ENCODE data around the gene KRTAP10-9.
A peak's percentile ranks its signal among the peaks of the same experiment; 100 is the strongest.
"Not testable (repeated sequence)": the region's sequence is repeated elsewhere in the genome, so short reads cannot be mapped to it uniquely, and the experiment has no call there.

KRTAP10-9 gene

DNA sequence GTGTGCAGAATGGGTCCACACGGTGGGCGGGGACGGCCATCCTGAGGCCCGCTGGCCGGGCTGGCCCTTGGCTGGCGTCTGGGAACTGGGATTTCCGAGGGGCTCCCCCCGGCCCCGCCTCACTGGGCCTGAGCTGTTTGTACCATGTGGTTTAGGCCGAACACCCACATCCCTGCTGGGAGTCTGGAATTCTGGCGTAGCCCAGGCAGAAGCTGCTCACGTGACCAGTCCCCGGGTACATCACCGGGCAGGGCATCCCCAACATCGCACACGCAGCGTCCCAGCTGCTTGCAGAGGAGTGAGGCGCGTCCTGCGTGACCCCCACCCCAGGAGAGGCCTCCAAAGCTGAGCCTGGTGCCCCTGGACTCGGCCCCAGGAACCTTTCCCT is 24.4 kb upstream of the KRTAP10-9 start:
- no peak overlapping the region for H3K4me3 Mint-ChIP-seq
- no peaks in the 10 kb centered on the region for H3K27me3 Mint-ChIP-seq
- H3K27ac Mint-ChIP-seq = no peak overlapping the region
- H3K9me3 Mint-ChIP-seq (ENCODE audit: low read depth) = peaks cover 7% of the 10 kb centered on the region
- H3K4me1 Mint-ChIP-seq (ENCODE audit: low read depth) = no peaks in the 10 kb centered on the region
- H3K36me3 Mint-ChIP-seq = peaks cover 2% of the 10 kb centered on the region

GRCh38 chr21:44603109-44603875 is 23.6 kb upstream of the KRTAP10-9 start:
- Mint-ChIP-seq H3K27me3 (no peaks in the 10 kb centered on the region), H3K27ac (no peak overlapping the region), H3K9me3 (ENCODE audit: low read depth) (peaks cover 7% of the 10 kb centered on the region), H3K4me1 (ENCODE audit: low read depth) (no peaks in the 10 kb centered on the region), H3K36me3 (peaks cover 2% of the 10 kb centered on the region), H3K4me3 (no peak overlapping the region)

- no peaks in the 10 kb centered on the region for H3K4me1 Mint-ChIP-seq (ENCODE audit: low read depth)
- H3K9me3 Mint-ChIP-seq (ENCODE audit: low read depth) = peaks cover 3% of the 10 kb centered on the region
These were observed 23.0 kb upstream of the KRTAP10-9 start for GRCh38 chr21:44603911-44604310.

GRCh38 chr21:44606495-44606894 is 20.4 kb upstream of the KRTAP10-9 start:
- H3K4me1 Mint-ChIP-seq (ENCODE audit: low read depth) = no peaks in the 10 kb centered on the region
- no peaks in the 10 kb centered on the region for H3K27me3 Mint-ChIP-seq
- H3K4me3 Mint-ChIP-seq = no peak overlapping the region
- H3K36me3 Mint-ChIP-seq = peaks cover 13% of the 10 kb centered on the region
- H3K9me3 Mint-ChIP-seq (ENCODE audit: low read depth) = peaks cover 13% of the 10 kb centered on the region
- no peak overlapping the region for H3K27ac Mint-ChIP-seq

More at GRCh38 chr21:44603911-44604310, 23.0 kb upstream of the KRTAP10-9 start:
- peaks cover 3% of the 10 kb centered on the region for H3K36me3 Mint-ChIP-seq
- no peak overlapping the region for H3K27ac Mint-ChIP-seq
- no peak overlapping the region for H3K4me3 Mint-ChIP-seq
- H3K27me3 Mint-ChIP-seq = no peaks in the 10 kb centered on the region

- Mint-ChIP-seq H3K36me3 (peaks cover 14% of the 10 kb centered on the region), H3K4me1 (ENCODE audit: low read depth) (peaks cover 3% of the 10 kb centered on the region), H3K27me3 (no peaks in the 10 kb centered on the region), H3K27ac (no peak overlapping the region), H3K9me3 (ENCODE audit: low read depth) (peaks cover 13% of the 10 kb centered on the region), H3K4me3 (no peak overlapping the region)
These were observed 17.7 kb upstream of the KRTAP10-9 start for GRCh38 chr21:44609193-44609592.

DNA sequence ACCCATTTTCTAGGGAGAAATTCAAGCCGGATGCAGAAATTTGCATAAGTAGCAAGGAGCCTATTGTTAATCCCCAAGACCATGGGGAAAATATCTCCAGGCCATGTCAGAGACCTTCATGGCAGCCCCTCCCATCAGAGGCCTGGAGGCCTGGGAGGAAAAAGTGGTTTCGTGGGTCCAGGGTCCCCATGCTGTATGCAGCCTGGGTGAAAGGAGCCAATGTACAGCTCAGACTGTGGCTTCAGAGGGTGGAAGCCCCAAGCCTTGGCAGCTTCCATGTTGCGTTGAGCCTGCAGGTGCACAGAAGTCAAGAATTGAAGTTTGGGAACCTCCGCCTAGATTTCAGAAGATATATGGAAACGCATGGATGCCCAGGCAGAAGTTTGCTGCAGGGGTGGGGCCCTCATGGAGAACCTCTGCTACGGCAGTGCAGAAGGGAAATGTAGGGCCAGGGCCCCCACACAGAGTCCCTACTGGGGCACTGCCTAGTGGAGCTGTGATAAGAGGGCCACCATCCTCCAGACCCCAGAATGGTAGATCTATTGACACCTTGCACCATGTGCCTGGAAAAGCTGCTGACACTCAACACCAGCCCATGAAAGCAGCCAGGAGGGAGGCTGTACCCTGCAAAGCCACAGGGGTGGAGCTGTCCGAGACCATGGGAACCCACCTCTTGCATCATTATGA is 16.6 kb upstream of the KRTAP10-9 start:
- not testable (repeated sequence) for H3K27me3 Mint-ChIP-seq; H3K27ac Mint-ChIP-seq; H3K4me3 Mint-ChIP-seq; H3K4me1 Mint-ChIP-seq (ENCODE audit: low read depth)
- Mint-ChIP-seq H3K9me3 (ENCODE audit: low read depth) (peaks cover 13% of the 10 kb centered on the region), H3K36me3 (peaks cover 14% of the 10 kb centered on the region)

DNA sequence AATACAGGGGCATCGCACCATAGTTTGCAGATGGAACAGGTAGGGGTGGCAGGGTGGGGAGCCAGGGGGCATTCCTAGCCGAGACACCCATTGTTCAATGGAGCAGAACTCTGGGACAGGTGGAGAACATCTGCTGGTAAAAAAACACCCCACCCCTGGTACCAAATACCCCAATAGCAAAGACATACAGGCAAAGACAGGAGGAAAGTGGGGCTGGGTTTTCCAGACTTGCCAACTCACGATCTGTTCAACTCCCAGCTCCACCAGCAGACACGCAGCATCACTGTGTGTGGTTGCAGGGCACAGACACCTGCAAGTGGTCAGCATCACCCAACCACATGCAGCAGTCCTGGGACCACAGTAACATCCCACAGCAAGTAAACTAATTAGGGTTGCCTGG is 15.3 kb upstream of the KRTAP10-9 start:
- Mint-ChIP-seq H3K4me3 (no peak overlapping the region), H3K27me3 (no peaks in the 10 kb centered on the region), H3K27ac (no peak overlapping the region), H3K36me3 (peaks cover 14% of the 10 kb centered on the region), H3K9me3 (ENCODE audit: low read depth) (peaks cover 13% of the 10 kb centered on the region), H3K4me1 (ENCODE audit: low read depth) (peaks cover 16% of the 10 kb centered on the region)

DNA sequence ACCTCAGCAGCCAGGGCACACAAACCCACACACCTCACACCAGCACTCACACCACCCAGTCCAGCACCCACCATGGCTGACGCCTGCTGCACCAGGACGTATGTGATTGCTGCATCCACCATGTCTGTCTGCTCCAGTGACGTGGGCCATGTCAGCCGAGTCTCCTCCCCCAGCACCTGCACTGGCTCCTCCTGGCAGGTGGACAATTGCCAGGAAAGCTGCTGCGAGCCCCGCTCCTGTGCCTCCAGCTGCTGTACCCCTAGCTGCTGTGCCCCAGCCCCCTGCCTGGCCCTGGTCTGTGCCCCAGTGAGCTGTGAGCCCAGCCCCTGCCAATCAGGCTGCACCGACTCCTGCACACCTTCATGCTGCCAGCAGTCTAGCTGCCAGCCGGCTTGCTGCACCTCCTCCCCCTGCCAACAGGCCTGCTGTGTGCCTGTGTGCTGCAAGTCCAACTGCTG is 14.8 kb upstream of the KRTAP10-9 start, which contains the start of gene KRTAP10-8:
Gene KRTAP10-8 (plus strand): TSS at position 51 of the 458 bp plus-strand sequence. CDS start 22 bp downstream, at position 73.
- H3K4me1 Mint-ChIP-seq (ENCODE audit: low read depth) = peaks cover 21% of the 10 kb centered on the region
- no peaks in the 10 kb centered on the region for H3K27me3 Mint-ChIP-seq
- H3K4me3 Mint-ChIP-seq = no peak within 1 kb of the TSS
- H3K9me3 Mint-ChIP-seq (ENCODE audit: low read depth) = peaks cover 13% of the 10 kb centered on the region
- H3K36me3 Mint-ChIP-seq = peaks cover 14% of the 10 kb centered on the region
- no peak within 1 kb of the TSS for H3K27ac Mint-ChIP-seq

DNA sequence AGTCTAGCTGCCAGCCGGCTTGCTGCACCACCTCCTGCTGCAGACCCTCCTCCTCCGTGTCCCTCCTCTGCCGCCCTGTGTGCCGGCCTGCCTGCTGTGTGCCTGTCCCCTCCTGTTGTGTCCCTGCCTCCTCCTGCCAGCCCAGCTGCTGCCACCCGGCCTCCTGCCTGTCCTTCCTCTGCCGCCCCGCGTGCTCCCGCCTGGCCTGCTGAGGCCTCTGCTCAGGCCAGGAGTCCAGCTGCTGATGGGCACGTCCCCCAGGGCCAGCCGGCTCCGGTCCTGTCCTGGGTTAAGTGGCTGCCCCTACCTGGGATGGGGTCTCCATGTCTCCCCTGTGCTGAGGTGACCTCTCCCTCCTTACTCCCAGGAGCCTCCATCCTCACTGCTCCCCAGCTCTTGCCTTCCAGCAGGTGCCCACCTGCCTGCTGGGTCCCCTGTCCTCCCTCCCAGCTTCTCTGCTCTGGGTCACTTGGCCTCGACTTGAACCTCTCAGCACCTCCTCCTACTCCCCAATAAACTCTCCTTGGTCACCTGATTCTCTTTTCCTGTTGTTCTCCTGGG is 14.1 kb upstream of the KRTAP10-9 start:
- Mint-ChIP-seq H3K27me3 (no peaks in the 10 kb centered on the region), H3K36me3 (peaks cover 14% of the 10 kb centered on the region), H3K4me3 (no peak overlapping the region), H3K4me1 (ENCODE audit: low read depth) (peaks cover 27% of the 10 kb centered on the region), H3K9me3 (ENCODE audit: low read depth) (peaks cover 13% of the 10 kb centered on the region), H3K27ac (no peak overlapping the region)

DNA sequence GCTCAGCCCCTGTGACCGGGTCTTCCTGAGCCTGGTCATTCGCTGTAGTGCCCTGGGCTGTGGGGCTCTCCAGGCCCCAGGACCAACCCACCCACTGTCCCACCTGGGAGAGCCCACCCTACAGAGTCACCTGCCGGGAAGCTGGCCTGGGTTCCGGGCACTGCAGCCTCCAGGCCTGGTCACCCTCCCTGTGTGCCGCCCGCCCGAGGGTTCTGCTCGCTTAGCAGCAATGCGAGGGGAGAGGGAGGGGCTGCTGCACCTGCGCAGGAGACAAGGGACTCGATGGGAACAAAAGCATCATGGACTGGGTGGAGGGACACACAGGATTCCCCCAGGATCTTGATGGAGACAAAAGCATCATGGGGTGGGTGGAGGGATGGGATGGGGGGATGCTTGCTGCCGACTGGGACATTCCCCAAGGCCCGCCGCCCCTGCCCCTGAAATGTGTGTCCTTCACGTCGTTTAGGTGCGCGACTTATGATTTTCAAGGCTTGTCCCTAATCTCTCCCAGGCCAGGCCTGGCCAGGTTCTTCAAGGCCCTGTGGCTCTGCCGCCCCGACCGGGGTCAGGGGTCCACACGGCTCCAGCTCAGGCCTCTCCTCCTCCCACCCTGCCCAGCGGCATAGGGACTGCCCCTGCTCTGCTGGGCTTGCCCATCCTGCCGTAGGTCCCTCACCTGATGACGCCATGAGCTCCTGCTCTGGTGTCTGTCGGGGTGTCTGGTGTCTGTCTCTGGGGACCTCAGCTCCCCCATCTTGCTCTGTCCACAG is 13.3 kb upstream of the KRTAP10-9 start:
- Mint-ChIP-seq H3K4me3 (no peak overlapping the region), H3K4me1 (ENCODE audit: low read depth) (peaks cover 36% of the 10 kb centered on the region)

DNA sequence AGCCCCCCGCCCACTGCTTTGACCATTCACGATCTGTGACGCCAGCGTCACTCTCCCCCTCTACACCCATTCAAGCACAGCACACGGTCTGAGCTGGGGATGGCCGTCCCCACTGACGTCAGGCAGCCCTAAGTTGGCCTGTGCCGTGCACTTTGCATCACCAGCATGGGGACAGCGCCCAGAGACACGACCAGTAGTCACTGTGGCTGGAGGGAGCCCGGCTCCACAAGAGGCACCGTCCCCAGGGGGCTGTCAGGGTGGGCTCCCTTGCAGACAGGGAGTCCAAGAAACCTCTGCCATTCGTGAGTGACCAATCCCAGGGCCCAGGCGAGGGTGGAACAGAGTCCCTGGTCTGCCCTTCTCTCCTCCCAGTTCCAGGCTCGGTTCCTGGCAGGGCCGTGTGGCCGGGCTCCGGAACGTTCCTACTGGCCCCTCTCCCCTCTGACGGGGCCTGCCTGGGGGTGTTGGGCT is 12.7 kb upstream of the KRTAP10-9 start:
- no peak overlapping the region for H3K4me3 Mint-ChIP-seq
- H3K36me3 Mint-ChIP-seq = peaks cover 12% of the 10 kb centered on the region
- H3K27me3 Mint-ChIP-seq = no peaks in the 10 kb centered on the region
- H3K27ac Mint-ChIP-seq = no peak overlapping the region
- H3K4me1 Mint-ChIP-seq (ENCODE audit: low read depth) = peaks cover 42% of the 10 kb centered on the region
- peaks cover 11% of the 10 kb centered on the region for H3K9me3 Mint-ChIP-seq (ENCODE audit: low read depth)

More for the DNA sequence above, 13.3 kb upstream of the KRTAP10-9 start:
- Mint-ChIP-seq H3K36me3 (peaks cover 14% of the 10 kb centered on the region), H3K27ac (no peak overlapping the region), H3K27me3 (no peaks in the 10 kb centered on the region), H3K9me3 (ENCODE audit: low read depth) (peaks cover 13% of the 10 kb centered on the region)

DNA sequence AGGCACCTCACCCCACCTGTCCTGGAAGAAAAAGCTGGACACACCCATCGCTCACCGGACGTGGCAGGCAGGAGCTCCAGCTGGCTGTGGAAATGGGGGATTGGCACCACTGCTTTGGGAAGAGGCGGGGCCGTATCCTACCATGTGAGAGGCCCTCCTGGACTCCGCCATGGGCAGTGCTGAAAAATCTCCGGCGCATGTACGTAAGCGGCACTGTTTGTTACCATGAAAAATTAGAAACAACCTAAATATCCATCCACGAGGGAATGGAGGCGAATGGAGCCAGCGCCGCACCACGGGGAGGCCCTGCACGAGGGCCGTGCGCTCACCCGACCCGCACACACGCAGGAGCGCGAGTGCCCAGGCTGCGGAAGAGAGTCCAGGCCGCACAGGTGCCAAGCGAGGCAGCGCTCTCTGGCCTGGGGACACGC is 11.9 kb upstream of the KRTAP10-9 start:
- Mint-ChIP-seq H3K27me3 (no peaks in the 10 kb centered on the region), H3K4me1 (ENCODE audit: low read depth) (peaks cover 50% of the 10 kb centered on the region), H3K4me3 (no peak overlapping the region), H3K36me3 (peaks cover 13% of the 10 kb centered on the region), H3K27ac (no peak overlapping the region), H3K9me3 (ENCODE audit: low read depth) (peaks cover 11% of the 10 kb centered on the region)

DNA sequence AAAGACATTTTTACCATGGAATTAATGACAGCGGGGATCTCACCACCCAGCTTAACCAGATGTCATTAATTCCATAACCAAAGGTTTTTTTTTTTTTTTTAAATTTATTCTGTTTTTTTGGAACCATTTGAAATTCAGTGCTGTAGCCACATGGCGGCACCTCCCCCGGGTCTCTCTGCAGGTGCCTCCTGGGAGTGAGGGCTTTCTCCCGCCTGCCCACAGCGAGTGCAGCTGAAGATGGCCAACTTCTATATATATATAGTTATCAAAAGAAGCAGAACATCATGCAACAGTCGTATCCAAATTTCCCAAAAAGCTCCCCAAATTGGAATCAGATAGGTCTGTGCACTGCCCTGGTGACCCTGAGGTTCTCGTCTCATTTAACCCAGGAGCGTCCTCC is 11.4 kb upstream of the KRTAP10-9 start:
- Mint-ChIP-seq H3K4me1 (ENCODE audit: low read depth) (peaks cover 52% of the 10 kb centered on the region), H3K27me3 (no peaks in the 10 kb centered on the region), H3K9me3 (ENCODE audit: low read depth) (peaks cover 13% of the 10 kb centered on the region), H3K36me3 (peaks cover 15% of the 10 kb centered on the region), H3K4me3 (peak overlapping the region; percentile 30), H3K27ac (no peak overlapping the region)

GRCh38 chr21:44615911-44616590 is 10.8 kb upstream of the KRTAP10-9 start:
- peak overlapping the region; percentile 30 for H3K4me3 Mint-ChIP-seq
- H3K9me3 Mint-ChIP-seq (ENCODE audit: low read depth) = peaks cover 18% of the 10 kb centered on the region
- peak overlapping the region; percentile 16 for H3K27ac Mint-ChIP-seq
- no peaks in the 10 kb centered on the region for H3K27me3 Mint-ChIP-seq
- H3K36me3 Mint-ChIP-seq = peaks cover 20% of the 10 kb centered on the region
- H3K4me1 Mint-ChIP-seq (ENCODE audit: low read depth) = peaks cover 55% of the 10 kb centered on the region

All from activated naive CD8-positive, alpha-beta T cell (primary cell).